ENCODE data around the gene TOM1L2.
A peak's percentile ranks its signal among the peaks of the same experiment; 100 is the strongest.
"Not testable (repeated sequence)": the region's sequence is repeated elsewhere in the genome, so short reads cannot be mapped to it uniquely, and the experiment has no call there.

TOM1L2 gene

GRCh38 chr17:17921192-17922069 lies 50.8 kb downstream of the TOM1L2 start:
- DNase-seq: peak in 9 of 14 donors; percentile 31 to 66 (median 50)

DNA sequence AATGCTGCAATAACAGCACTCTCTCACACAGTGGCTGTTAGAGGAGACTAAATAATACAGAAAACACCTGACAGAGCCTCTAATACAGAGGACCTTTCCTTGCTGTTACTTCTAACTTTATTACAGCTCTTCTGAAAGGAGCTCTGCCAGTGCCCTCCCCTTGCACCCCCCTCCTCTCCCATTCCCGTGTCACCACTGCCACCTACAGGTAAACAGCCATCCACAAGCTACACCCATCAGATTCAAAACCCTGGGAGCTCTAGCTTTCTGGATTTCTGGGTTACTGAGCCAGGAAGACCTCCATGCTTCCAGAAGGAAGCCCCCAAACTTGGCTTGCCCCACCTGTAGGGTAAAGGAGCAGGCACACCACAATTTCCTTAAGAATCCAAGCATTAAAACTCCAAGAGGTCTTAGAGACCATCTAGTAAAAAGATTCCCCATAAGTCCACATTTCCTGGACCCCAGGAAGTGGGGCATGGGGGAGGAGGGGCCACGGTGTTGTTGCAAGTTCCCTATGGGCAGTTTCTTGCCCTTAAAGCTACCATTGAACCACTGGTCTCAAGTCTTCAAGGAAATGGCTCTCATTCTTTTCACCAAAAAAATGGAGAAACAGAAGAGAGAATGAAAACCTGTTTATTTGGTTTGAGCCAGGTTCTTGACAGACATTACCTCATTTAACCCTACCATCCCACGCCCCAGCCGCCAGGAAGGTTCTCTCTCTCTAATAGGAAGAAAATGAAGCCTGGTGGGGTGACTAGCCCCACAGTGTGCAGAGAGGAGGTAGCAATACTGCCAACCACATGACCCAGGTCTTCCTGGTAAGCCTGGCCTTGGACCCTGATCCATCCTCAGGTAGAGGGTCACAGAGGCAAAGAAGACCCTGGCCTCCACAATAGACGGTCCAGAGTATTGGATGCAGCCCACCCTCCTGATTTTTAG lies 52.8 kb downstream of the TOM1L2 start:
- DNase-seq: peak in 8 of 14 donors; percentile 23 to 65 (median 50)

GRCh38 chr17:17917394-17917793 lies 54.8 kb downstream of the TOM1L2 start:
- DNase-seq: no peak

DNA sequence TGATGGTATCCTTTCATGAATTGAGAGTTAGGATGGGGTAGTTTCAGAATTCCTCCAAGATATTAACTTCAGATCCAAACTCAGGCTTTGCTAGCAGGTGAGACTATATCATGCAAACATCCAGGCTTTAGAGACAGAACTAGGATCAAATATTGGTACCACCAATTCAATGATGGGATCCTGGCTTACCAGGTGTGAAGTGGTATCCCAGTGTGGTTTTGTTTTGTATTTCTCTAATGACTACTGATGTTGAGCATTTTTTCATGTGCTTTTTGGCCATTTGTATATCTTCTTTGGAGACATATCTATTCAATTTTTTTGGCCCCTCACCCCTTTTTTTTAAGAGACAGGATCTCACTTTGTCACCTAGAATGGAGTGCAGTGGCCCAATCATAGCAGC lies 57.0 kb downstream of the TOM1L2 start:
- no peak for DNase-seq

DNA sequence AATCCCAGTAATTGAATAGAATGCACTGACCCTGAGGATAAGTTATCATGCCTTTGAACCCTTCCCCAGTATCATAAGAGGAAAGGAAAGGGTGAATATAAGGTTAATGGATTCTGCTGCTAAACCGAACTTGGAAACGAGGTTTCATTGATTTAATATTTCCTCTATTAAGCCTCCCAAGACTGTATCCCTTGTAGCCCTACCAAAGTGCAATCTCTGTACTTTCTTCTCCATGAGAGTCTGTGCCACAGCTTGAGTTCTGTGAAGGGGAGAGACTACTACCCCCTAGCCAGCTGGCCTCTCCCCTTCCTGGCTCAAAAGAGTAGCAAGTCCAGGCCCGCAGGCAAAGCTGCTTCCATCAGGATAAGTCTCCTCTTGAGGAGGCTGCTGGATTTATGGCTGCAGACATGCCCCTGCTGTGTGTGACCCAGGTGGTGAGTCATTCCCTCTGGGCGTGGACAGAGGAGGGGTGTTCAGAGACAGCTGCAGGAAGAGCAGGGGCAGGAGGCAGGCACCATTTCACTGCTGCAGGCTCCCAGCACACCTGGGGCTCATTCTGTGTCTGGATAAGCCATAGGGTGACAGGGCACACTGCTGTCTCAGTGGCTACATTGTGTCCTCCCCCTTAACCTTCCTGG lies 58.4 kb downstream of the TOM1L2 start:
- DNase-seq: peak in 1 of 14 donors; percentile 44

GRCh38 chr17:17912336-17912735 lies 59.9 kb downstream of the TOM1L2 start:
- DNase-seq: not testable (repeated sequence)

DNA sequence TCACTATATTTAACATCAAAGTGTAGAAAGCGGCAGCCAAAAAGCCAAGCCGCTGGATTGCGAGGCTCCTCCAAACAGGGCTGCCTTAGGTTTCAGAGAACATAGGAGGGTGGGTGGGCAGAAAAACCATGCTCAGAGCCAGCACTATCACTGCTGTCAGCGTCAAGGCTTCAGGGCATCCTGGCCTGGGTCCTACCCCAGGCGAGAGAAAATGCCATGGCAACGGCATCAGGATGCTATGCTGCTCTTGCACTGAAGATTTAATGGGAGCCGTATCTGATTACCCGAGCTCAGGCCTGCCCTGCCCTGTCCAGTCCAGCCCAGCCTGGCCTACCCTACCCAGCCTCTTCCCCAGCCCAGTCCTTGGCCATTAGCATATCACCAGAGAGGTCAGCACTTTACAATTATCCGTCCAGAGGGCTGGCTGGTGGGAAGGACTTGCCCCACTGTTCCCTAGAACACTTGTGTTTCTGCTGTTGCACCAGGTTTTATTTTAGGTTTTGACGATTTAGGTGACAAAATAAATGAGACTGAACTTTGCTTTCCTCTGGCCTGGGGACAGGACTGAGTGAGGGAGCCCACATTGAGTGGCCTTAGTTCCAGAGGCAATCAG lies 61.1 kb downstream of the TOM1L2 start:
- no peak for DNase-seq

- DNase-seq: no peak
These were observed 62.1 kb downstream of the TOM1L2 start for GRCh38 chr17:17910060-17910459.

GRCh38 chr17:17909078-17909477 lies 63.1 kb downstream of the TOM1L2 start:
- DNase-seq: no peak

GRCh38 chr17:17907469-17907868 lies 64.7 kb downstream of the TOM1L2 start:
- DNase-seq: no peak

- DNase-seq: no peak
These were observed 65.6 kb downstream of the TOM1L2 start for GRCh38 chr17:17906418-17907215.

DNA sequence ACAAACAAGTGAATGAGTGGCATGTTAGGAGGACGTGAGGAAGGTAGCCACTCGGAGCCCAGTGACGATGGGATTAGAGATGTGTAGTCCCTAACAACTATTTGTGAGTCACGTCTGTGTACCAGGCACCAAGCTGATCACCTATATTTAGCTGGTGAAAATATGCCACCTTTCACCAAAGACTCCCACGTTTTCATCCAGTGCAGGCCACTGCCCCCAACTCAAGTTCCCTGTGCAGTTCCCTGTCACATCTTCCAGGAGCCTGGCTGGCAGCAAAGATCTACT lies 67.2 kb downstream of the TOM1L2 start:
- no peak for DNase-seq

DNA sequence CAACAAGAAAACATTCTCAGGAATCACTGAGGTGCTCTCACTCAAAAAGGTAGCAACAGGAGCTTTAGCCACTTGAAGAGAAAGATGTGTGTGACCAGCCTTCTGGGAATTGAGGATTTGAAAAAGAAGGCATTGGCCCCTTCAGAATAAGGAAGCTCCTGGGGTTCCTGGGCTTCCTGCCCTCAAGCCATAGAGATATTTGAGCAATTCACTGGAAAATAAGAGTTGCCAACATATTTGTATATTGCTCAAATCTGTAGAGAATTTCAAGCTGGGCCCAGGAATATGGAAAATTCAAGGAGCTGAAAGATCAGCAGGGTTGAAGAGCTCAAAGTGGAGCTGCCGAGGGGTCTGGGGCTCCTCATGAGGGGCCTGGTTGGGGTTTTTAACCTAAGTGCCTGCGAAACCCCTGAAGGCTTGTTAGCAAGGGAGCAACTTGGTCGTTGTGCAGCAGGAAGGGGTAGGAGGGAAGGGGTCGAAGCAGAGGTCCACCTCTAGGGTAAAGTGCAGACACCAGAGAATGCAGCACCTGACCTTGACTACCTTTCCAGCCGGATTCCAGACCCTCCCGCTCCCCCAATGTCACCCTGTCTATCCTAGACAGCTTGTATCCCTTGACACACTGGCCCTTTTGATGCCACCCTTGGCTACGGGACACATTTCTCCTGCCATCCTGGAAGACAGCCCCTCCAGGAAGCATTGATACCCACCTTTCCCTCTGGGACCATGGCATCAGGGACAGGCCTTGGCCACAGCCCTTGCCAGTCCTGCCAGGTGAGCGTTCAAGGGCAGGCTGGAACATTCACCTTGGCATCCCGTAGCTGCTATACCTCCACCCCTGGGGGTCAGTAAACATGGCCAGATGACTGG lies 67.8 kb downstream of the TOM1L2 start:
- no peak for DNase-seq

- no peak for DNase-seq
These were observed 69.3 kb downstream of the TOM1L2 start for GRCh38 chr17:17902877-17903276.

DNA sequence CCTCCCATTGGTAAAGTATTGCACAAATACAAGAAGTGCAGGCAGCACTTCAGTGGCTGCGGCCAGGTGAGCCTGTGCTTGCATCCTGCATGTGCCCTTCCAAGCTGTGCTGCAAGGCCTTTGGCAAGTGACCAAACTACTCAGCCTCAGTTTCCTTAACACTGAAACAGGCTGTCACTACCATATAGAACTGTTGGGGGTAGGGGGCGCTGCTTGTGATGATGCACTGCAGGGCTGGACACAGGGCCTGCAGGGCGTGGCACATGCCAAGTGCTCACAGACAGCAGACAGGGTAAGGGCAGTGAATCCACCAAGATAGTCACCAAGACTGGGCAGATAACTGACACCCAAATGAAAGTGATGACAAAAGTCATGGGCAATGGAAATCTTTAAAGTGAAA lies 69.8 kb downstream of the TOM1L2 start:
- no peak for DNase-seq

DNA sequence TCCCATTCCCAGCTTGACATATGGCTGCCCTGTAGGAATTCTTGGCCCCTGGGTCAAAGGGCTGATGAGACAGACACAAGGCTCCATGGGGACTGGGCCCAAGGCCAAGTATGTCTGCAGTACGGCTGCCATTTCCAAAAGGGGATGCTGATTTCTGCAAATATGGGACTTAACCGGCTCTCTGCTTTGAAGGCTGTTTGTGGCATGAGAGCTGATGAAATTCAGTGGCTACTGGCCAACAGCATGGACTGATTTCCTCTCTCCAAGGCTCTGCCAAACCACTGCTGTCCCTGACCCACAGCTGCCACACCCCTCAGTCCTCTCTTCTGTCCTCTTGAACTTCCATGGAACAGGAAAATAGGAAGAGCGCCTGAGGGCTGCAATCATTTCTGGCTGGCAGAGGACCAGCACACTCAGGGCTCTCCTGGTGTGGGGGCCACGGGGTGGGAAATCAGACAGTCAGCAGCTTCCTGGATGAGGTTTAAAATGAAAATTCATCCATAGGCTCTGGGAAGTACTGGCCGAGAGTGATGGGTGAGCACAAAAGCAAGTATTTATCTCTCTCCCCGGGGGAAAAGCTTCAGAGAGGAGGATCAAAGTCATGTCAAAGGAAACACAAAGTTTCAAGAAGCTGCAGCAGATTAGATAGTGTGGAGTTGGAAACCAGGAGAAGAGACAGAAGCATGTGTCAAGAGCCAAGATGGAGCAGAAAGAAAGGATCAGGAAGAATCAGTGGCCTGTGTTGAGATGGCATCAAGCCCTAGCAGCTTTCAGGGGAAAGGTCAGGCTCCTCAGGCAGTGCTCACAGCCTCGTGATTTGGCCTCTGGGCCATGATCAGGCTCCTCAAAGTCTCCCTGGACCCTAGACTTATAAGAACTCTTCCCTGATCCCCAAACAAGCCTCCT lies 71.3 kb downstream of the TOM1L2 start:
- DNase-seq: peak in 8 of 14 donors; percentile 19 to 68 (median 36)

DNA sequence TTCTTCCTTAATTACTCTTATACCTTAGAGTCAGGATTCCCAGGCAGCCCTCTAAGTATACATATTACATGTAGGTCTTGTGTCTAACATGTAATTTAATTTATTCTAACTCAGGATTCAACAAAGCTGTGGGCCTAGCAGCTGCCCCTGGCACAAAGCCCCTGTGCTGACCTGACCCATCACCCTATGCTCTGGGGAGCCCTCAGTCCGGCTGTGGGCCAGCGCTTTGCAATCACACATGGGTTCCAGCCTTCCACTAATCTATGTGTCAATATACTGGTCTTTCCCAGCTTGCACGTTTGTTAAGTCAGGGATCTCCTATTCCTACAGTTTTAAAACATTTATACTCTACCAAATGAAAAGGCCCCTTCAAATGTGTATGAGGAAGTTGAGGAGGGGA lies 72.7 kb downstream of the TOM1L2 start:
- no peak for DNase-seq

- DNase-seq: no peak
These were observed 73.5 kb downstream of the TOM1L2 start for GRCh38 chr17:17898673-17899072.

GRCh38 chr17:17897442-17897841 lies 74.8 kb downstream of the TOM1L2 start:
- DNase-seq: no peak

GRCh38 chr17:17896746-17897145 lies 75.5 kb downstream of the TOM1L2 start:
- DNase-seq: no peak

Data from C1 segment of cervical spinal cord (tissue), 14 donors.